Neural cell (in vitro differentiated cells): ENCODE measurements around the gene ORMDL1.

Experiments
- EP300 ChIP-seq: fragments of 450-650 bp; conservative IDR thresholded peaks from 2 replicates; pipeline ENCODE4 v1.6.1; 2014; ENCODE audit warnings: antibody characterized with exemption, mild to moderate bottlenecking, moderate library complexity; ENCODE audit not compliant: poor library complexity, severe bottlenecking
- EZH2 ChIP-seq: fragments of 200-600, 300-800 bp; shearing (Covaris generic), sonication (generic); IDR thresholded peaks from 2 replicates; pipeline ENCODE4 v1.6.1; 2014; ENCODE audit warnings: antibody characterized with exemption, low read length, borderline replicate concordance, mild to moderate bottlenecking; ENCODE audit not compliant: insufficient read depth, poor library complexity, severe bottlenecking
- POLR2AphosphoS5 ChIP-seq: IDR thresholded peaks from 2 replicates; pipeline ENCODE4 v1.6.1; 2012
- SMC3 ChIP-seq: fragments of 450-650 bp; conservative IDR thresholded peaks from 2 replicates; pipeline ENCODE4 v1.6.1; 2014; ENCODE audit warnings: antibody characterized with exemption, mild to moderate bottlenecking, moderate library complexity; ENCODE audit not compliant: poor library complexity
- TAF1 ChIP-seq: IDR thresholded peaks from 2 replicates; pipeline ENCODE4 v1.6.1; 2012; ENCODE audit warnings: low read depth
- TF ChIP-seq, protein P1 (sequence below): fragments of 450-650 bp; IDR thresholded peaks from 2 replicates; pipeline ENCODE4 v1.5.1; 2014; ENCODE audit warnings: antibody characterized with exemption, mild to moderate bottlenecking, moderate library complexity; ENCODE audit not compliant: poor library complexity, severe bottlenecking
- TF ChIP-seq, protein P2 (sequence below): IDR thresholded peaks from 2 replicates; pipeline ENCODE4 v1.6.1; 2012; ENCODE audit warnings: borderline replicate concordance

DNA sequence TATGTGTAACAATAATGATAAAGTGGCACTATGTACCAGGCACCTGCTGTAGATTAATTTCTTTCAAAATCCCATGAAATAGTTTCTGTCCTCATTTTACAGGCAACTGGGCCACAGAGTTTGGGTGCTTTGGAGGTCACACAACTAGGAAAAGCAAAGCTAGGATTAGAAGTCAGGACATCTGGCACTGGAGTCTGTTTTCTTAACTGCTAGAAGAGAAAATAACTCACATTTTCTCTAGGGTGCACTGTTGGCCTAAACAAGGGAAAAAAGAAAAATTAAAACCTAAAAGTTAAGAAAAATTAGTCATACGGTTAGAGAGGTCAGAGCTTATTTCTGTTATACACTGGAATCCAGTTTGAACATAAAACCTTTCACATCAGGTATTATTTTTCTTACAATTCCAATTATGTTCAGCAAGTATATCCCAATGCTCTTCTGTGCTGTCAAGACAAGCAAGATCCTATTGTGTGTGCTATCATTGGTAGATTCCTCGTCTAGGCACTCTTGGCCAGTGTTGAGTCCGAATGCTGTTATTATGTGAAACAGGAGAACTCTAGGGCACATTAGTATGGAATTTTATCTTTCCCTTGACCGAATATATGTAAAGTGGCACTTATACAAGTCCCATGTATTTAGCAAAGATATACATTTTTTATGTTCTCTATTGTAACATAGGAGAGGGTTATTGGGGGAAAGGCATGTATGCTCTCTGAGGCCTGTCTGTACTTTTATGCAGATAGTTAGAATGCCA, 20.1 kb downstream of the ORMDL1 start:
- no peak for TF ChIP-seq POLR2AphosphoS5
- no peak for TF ChIP-seq EP300
- TF ChIP-seq, protein P1, sequence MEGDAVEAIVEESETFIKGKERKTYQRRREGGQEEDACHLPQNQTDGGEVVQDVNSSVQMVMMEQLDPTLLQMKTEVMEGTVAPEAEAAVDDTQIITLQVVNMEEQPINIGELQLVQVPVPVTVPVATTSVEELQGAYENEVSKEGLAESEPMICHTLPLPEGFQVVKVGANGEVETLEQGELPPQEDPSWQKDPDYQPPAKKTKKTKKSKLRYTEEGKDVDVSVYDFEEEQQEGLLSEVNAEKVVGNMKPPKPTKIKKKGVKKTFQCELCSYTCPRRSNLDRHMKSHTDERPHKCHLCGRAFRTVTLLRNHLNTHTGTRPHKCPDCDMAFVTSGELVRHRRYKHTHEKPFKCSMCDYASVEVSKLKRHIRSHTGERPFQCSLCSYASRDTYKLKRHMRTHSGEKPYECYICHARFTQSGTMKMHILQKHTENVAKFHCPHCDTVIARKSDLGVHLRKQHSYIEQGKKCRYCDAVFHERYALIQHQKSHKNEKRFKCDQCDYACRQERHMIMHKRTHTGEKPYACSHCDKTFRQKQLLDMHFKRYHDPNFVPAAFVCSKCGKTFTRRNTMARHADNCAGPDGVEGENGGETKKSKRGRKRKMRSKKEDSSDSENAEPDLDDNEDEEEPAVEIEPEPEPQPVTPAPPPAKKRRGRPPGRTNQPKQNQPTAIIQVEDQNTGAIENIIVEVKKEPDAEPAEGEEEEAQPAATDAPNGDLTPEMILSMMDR: no peak
- TF ChIP-seq EZH2: no peak
- TF ChIP-seq TAF1: no peak
- TF ChIP-seq, protein P2, sequence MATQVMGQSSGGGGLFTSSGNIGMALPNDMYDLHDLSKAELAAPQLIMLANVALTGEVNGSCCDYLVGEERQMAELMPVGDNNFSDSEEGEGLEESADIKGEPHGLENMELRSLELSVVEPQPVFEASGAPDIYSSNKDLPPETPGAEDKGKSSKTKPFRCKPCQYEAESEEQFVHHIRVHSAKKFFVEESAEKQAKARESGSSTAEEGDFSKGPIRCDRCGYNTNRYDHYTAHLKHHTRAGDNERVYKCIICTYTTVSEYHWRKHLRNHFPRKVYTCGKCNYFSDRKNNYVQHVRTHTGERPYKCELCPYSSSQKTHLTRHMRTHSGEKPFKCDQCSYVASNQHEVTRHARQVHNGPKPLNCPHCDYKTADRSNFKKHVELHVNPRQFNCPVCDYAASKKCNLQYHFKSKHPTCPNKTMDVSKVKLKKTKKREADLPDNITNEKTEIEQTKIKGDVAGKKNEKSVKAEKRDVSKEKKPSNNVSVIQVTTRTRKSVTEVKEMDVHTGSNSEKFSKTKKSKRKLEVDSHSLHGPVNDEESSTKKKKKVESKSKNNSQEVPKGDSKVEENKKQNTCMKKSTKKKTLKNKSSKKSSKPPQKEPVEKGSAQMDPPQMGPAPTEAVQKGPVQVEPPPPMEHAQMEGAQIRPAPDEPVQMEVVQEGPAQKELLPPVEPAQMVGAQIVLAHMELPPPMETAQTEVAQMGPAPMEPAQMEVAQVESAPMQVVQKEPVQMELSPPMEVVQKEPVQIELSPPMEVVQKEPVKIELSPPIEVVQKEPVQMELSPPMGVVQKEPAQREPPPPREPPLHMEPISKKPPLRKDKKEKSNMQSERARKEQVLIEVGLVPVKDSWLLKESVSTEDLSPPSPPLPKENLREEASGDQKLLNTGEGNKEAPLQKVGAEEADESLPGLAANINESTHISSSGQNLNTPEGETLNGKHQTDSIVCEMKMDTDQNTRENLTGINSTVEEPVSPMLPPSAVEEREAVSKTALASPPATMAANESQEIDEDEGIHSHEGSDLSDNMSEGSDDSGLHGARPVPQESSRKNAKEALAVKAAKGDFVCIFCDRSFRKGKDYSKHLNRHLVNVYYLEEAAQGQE: no peak
- no peak for TF ChIP-seq SMC3
